ENCODE results near the gene R3HDM4. TPM values are rescaled to one million over a fixed set of nuclear protein-coding genes. Genes with fewer than 3 reads are reported as not detected.
A peak's percentile ranks its signal among the peaks of the same experiment; 100 is the strongest.

Gene R3HDM4
- total and polyA plus RNA-seq, 10 of the 15 experiments (the other 5 are each of a cell fraction or from before 2014, with no cell fraction given): 1.3 to 65.8 (median 27.7) TPM

DNA sequence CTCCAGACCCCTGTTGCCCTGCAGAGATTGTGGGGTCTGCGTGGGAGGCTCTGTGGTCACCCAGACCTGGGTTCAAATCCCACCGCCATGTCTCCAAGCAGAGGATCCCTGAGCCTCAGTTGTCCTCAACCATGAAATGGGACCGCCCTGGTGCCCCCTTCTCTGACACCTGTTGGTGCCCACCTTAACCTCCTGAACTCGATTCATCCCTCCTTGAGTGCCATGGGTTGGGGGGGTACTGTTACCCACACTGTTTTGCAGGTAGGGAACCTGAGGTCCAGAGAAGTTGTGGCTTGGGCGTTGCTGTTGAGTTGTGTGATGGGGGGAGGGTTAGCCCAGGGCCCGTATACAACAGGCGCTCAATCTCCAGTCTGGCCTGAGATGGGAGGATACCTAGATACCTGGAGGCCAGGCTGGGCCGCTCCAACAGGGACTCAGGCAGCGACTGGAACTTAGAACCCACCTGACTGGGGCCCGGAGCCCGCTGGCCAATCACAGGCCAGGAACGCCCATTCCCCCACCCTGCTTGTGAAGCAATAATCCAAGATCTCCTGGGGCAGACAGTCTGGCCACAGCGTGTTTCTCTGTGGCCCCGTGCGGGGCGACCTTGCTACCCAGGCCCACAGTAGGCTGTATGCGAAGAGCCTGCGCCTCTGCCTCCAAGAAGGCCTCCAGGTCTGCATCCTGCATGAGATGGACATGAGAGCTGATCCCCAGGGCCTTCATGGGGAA is 15.6 kb upstream of the R3HDM4 start (continued):
- TF ChIP-seq MYC (IDR thresholded peaks at IDR 0.05; ENCODE audit: insufficient read depth, insufficient read length, insufficient replicate concordance, low read length, severe bottlenecking): no peak
- TF ChIP-seq STAT1 (conservative IDR thresholded peaks at IDR 0.05): no peak
- TF ChIP-seq ATF2 (IDR thresholded peaks at IDR 0.05; ENCODE audit: low read length): no peak
- no peak for TF ChIP-seq NR2C2 (IDR thresholded peaks at IDR 0.05; ENCODE audit: borderline replicate concordance, control insufficient read depth, insufficient read length, low read depth)
- no peak for TF ChIP-seq NRF1 (conservative IDR thresholded peaks at IDR 0.05; ENCODE audit: low read depth, low read length)
- TF ChIP-seq BRCA1 (IDR thresholded peaks at IDR 0.05; ENCODE audit: low read depth, low read length): no peak
- TF ChIP-seq FOS (IDR thresholded peaks at IDR 0.05; ENCODE audit: borderline replicate concordance, extremely low read depth, insufficient read length): no peak

- Histone ChIP-seq H3K4me1 (ENCODE audit: control insufficient read depth, insufficient read depth, low read length) (peaks cover 19% of the 10 kb centered on the region), H3K4me3 (peak overlapping the region; percentile 99; the same call in 1 of the 2 replicates), H3K9ac (ENCODE audit: control insufficient read depth, insufficient read depth, low read length) (peak overlapping the region; percentile 56; the same call in 1 of the 2 replicates), H3K79me2 (ENCODE audit: control insufficient read depth, insufficient read depth, low read length) (peaks cover 60% of the 10 kb centered on the region), H3K9me3 (replicated peaks; ENCODE audit: control insufficient read depth, insufficient read depth, low read length) (no peaks in the 10 kb centered on the region), H3K4me2 (ENCODE audit: control insufficient read depth, insufficient read depth) (peak overlapping the region; percentile 84), H3K27me3 (replicated peaks in 1 of 2; ENCODE audit: control insufficient read depth in 2 of 2, insufficient read depth in 2 of 2, low read length in 1 of 2) (no peaks in the 10 kb centered on the region), H4K20me1 (ENCODE audit: control insufficient read depth, insufficient read depth) (no peaks in the 10 kb centered on the region), H2AFZ (ENCODE audit: control insufficient read depth, low read depth, low read length) (no peak overlapping the region), H3K36me3 (ENCODE audit: control insufficient read depth in 2 of 2, insufficient read depth in 2 of 2, low read length in 1 of 2) (peaks cover 5 to 6% of the 10 kb centered on the region in 2 experiments; a peak in 3 of 4 replicates), H3K27ac (ENCODE audit: control insufficient read depth, insufficient read depth) (peak overlapping the region; percentile 96; the same call in 1 of the 2 replicates)
- ChIA-PET SMC1A (ENCODE audit: uncharacterized antibody, unreplicated experiment) (no interaction called here), RAD21 (ENCODE audit: unreplicated experiment) (interaction anchor here (1.0 kb wide), 1 partner anchor 56 kb away, joined by 3 read pairs; no protein-coding TSS in a partner anchor), POLR2A (interaction anchor here (0.8 to 1.1 kb wide), 2 partner anchors 9 to 54 kb away, joined by 3 to 5 read pairs; no protein-coding TSS in a partner anchor), CTCF (no interaction called here)
- no TSS peak for BruUV-seq (replicated peaks)
- in situ Hi-C loops (cut with MboI) (no loop called here), intact Hi-C loops (cut with micrococcal nuclease; ENCODE audit: unreplicated experiment) (loop anchor here (10.0 kb wide), 1 partner anchor 317 kb away; the partner anchor contains the start of genes ATP5F1D and MIDN)
- DNase-seq (ENCODE audit: low read depth, low spot score) (no peak), ATAC-seq (no peak), FAIRE-seq (no peak)
- 19% methylated on average over 12 of the region's 12 CpGs for WGBS (ENCODE audit: insufficient coverage, insufficient replicate concordance, low lambda C conversion rate, missing lambda C conversion rate)
- TF ChIP-seq, protein P1, sequence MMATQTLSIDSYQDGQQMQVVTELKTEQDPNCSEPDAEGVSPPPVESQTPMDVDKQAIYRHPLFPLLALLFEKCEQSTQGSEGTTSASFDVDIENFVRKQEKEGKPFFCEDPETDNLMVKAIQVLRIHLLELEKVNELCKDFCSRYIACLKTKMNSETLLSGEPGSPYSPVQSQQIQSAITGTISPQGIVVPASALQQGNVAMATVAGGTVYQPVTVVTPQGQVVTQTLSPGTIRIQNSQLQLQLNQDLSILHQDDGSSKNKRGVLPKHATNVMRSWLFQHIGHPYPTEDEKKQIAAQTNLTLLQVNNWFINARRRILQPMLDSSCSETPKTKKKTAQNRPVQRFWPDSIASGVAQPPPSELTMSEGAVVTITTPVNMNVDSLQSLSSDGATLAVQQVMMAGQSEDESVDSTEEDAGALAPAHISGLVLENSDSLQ (IDR thresholded peaks at IDR 0.05): peak; percentile 74
- 0 out of 2 replicates have a peak, but pooled peaks have one; percentile 11 for TF ChIP-seq POLR2AphosphoS2 (IDR thresholded peaks at IDR 0.05; ENCODE audit: low read depth, low read length)
- no peak for TF ChIP-seq ZNF207 (IDR thresholded peaks at IDR 0.05; ENCODE audit: borderline replicate concordance)
- TF ChIP-seq IKZF1 (conservative IDR thresholded peaks at IDR 0.05): no peak
- no peak for TF ChIP-seq NRF1 (conservative IDR thresholded peaks at IDR 0.05; ENCODE audit: low read depth, low read length)
- no peak for TF ChIP-seq LARP7 (IDR thresholded peaks at IDR 0.05)
- no peak for TF ChIP-seq ZBTB4 (CRISPR knock-in tag; IDR thresholded peaks at IDR 0.05)
- TF ChIP-seq SIN3A (IDR thresholded peaks at IDR 0.05; ENCODE audit: low read depth, low read length): no peak
- no peak for TF ChIP-seq ZNF622 (IDR thresholded peaks at IDR 0.05)
- TF ChIP-seq IKZF2 (IDR thresholded peaks at IDR 0.05): no peak
Observed at GRCh38 chr19:927780-928401, 14.9 kb upstream of the R3HDM4 start.

All from GM12878 (cell line).